ENCODE measurements around the gene A3GALT2. TPM values are rescaled to one million over a fixed set of nuclear protein-coding genes. Genes with fewer than 3 reads are reported as not detected.

The A3GALT2 gene
- total and polyA plus RNA-seq, 2 donors (not counting 1 experiment from before 2014, with no cell fraction given) = not detected

DNA sequence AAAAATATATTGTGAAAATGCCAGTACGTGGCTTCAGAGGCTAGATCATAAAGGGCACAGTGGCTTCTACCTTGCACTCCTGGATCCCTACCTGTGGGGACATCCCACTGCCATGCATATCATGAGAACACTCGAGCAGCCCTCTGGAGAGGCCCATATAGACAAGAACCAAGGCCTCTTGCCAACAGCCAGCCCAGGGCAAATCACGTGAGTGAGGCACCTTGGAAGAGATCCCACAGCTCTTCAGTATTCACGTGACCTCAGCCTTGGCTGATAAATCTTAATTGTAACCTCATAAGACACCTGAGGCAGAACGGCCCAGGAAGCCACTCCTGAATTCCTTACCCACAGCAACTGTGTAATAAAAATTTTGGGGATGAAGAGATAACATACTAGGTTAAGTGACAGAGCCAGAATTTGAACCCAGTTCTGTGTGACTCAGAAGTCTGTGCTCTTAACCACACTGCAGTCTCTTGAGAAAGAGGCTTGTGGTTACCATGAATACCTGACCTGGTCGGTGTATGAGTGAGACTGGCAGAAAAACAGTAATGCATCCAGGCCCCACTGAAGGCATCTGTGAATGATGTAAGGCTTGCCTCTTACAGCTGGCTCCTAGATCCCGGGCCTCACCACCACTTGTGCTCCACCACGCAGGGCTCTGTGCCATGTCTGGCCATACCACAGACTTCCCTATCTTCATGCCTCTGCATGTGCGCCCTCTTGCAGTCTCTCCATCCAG lies 6.9 kb upstream of the A3GALT2 start:
- Histone ChIP-seq H3K4me1 (ENCODE audit: control insufficient read depth in 2 of 2, insufficient read depth in 2 of 2, low read length in 2 of 2) (peaks cover 0 to 7% of the 10 kb centered on the region in 2 donors), H3K4me3 (ENCODE audit: control extremely low read depth in 1 of 5, extremely low read depth in 1 of 5, insufficient read depth in 1 of 5, low read depth in 2 of 5, low read length in 4 of 5) (no peak overlapping the region), H3K36me3 (replicated peaks in 1 of 2; ENCODE audit: control extremely low read depth in 1 of 2, control insufficient read depth in 1 of 2, extremely low read depth in 1 of 2, insufficient read depth in 2 of 2, low read length in 1 of 2) (peaks cover 8 to 90% of the 10 kb centered on the region in 2 experiments), H3K79me2 (ENCODE audit: control insufficient read depth, insufficient read depth, low read length) (no peaks in the 10 kb centered on the region), H3K9me3 (ENCODE audit: control extremely low read depth in 1 of 3, control insufficient read depth in 2 of 3, insufficient read depth in 1 of 3, low read length in 2 of 3) (no peaks in the 10 kb centered on the region), H3K9ac (ENCODE audit: low read length) (no peak overlapping the region), H3K27ac (ENCODE audit: low read length in 2 of 2) (no peak overlapping the region), H4K20me1 (ENCODE audit: control insufficient read depth, insufficient read depth, low read length, poor library complexity, severe bottlenecking) (peaks cover 17% of the 10 kb centered on the region), H2AFZ (ENCODE audit: insufficient read depth, low read depth, low read length, poor library complexity, severe bottlenecking) (no peak overlapping the region), H3K4me2 (replicated peaks; ENCODE audit: low read depth, low read length, poor library complexity, severe bottlenecking) (no peak overlapping the region), H3K27me3 (replicated peaks in 1 of 4; ENCODE audit: control extremely low read depth in 1 of 4, control insufficient read depth in 3 of 4, insufficient read depth in 4 of 4, low read length in 3 of 4) (no peaks in the 10 kb centered on the region)
- no peak for ATAC-seq (ENCODE audit: low read depth)
- POLR2A ChIA-PET = no interaction called here
- H3K27me3 Mint-ChIP-seq = no peaks in the 10 kb centered on the region
- peaks cover 2% of the 10 kb centered on the region for H3K4me1 Mint-ChIP-seq
- no peak for TF ChIP-seq EZH2 (IDR thresholded peaks at IDR 0.05; ENCODE audit: borderline replicate concordance, insufficient read depth, low read depth, low read length, poor library complexity, severe bottlenecking)
- TF ChIP-seq, protein P1, sequence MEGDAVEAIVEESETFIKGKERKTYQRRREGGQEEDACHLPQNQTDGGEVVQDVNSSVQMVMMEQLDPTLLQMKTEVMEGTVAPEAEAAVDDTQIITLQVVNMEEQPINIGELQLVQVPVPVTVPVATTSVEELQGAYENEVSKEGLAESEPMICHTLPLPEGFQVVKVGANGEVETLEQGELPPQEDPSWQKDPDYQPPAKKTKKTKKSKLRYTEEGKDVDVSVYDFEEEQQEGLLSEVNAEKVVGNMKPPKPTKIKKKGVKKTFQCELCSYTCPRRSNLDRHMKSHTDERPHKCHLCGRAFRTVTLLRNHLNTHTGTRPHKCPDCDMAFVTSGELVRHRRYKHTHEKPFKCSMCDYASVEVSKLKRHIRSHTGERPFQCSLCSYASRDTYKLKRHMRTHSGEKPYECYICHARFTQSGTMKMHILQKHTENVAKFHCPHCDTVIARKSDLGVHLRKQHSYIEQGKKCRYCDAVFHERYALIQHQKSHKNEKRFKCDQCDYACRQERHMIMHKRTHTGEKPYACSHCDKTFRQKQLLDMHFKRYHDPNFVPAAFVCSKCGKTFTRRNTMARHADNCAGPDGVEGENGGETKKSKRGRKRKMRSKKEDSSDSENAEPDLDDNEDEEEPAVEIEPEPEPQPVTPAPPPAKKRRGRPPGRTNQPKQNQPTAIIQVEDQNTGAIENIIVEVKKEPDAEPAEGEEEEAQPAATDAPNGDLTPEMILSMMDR (IDR thresholded peaks at IDR 0.05) = no peak
- intact Hi-C loops (cut with micrococcal nuclease) = no loop called here
- H3K9me3 Mint-ChIP-seq (ENCODE audit: insufficient read depth) = no peaks in the 10 kb centered on the region
- 89% methylated on average over 6 of the region's 9 CpGs for WGBS (ENCODE audit: insufficient coverage)
- H3K27ac Mint-ChIP-seq = no peak overlapping the region
- DNase-seq = no peak
- CTCF ChIA-PET = no interaction called here
- no peak overlapping the region for H3K4me3 Mint-ChIP-seq

DNA sequence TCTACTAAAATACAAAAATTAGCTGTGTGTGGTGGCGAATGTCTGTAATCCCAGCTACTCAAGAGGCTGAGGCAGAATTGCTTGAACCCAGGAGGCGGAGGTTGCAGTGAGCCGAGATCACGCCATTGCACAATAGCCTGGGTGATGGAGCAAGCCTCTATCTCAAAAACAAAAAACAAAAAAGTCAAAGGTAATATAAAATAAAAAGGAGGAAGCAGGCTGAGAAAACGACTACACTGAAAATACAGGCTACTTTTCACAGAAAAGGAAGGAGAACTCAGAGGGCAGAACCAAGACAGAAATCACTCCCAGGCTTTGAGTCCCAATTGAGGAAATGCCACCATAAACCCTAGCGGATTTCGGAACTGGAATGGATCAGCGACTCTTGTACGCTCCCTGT lies 5.9 kb upstream of the A3GALT2 start:
- Histone ChIP-seq H2AFZ (ENCODE audit: insufficient read depth, low read depth, low read length, poor library complexity, severe bottlenecking) (no peak overlapping the region), H4K20me1 (ENCODE audit: control insufficient read depth, insufficient read depth, low read length, poor library complexity, severe bottlenecking) (peaks cover 7% of the 10 kb centered on the region), H3K27me3 (replicated peaks in 1 of 4; ENCODE audit: control extremely low read depth in 1 of 4, control insufficient read depth in 3 of 4, insufficient read depth in 4 of 4, low read length in 3 of 4) (no peaks in the 10 kb centered on the region), H3K4me3 (ENCODE audit: control extremely low read depth in 1 of 5, extremely low read depth in 1 of 5, insufficient read depth in 1 of 5, low read depth in 2 of 5, low read length in 4 of 5) (no peak overlapping the region), H3K9ac (ENCODE audit: low read length) (no peak overlapping the region), H3K9me3 (ENCODE audit: control extremely low read depth in 1 of 3, control insufficient read depth in 2 of 3, insufficient read depth in 1 of 3, low read length in 2 of 3) (no peaks in the 10 kb centered on the region), H3K27ac (ENCODE audit: low read length in 2 of 2) (no peak overlapping the region), H3K4me1 (ENCODE audit: control insufficient read depth in 2 of 2, insufficient read depth in 2 of 2, low read length in 2 of 2) (peaks cover 0 to 4% of the 10 kb centered on the region in 2 donors), H3K79me2 (ENCODE audit: control insufficient read depth, insufficient read depth, low read length) (no peaks in the 10 kb centered on the region), H3K36me3 (replicated peaks in 1 of 2; ENCODE audit: control extremely low read depth in 1 of 2, control insufficient read depth in 1 of 2, extremely low read depth in 1 of 2, insufficient read depth in 2 of 2, low read length in 1 of 2) (peaks cover 8 to 82% of the 10 kb centered on the region in 2 experiments), H3K4me2 (replicated peaks; ENCODE audit: low read depth, low read length, poor library complexity, severe bottlenecking) (no peak overlapping the region)
- H3K4me3 Mint-ChIP-seq = no peak overlapping the region
- intact Hi-C loops (cut with micrococcal nuclease) = no loop called here
- WGBS (ENCODE audit: insufficient coverage) = 100% methylated on average over 2 of the region's 9 CpGs
- H3K27me3 Mint-ChIP-seq = no peaks in the 10 kb centered on the region
- DNase-seq (no peak), ATAC-seq (ENCODE audit: low read depth) (no peak)
- no peak for TF ChIP-seq EZH2 (IDR thresholded peaks at IDR 0.05; ENCODE audit: borderline replicate concordance, insufficient read depth, low read depth, low read length, poor library complexity, severe bottlenecking)
- TF ChIP-seq, protein P1 (IDR thresholded peaks at IDR 0.05) = no peak
- H3K27ac Mint-ChIP-seq = no peak overlapping the region
- CTCF ChIA-PET = no interaction called here
- no peaks in the 10 kb centered on the region for H3K9me3 Mint-ChIP-seq (ENCODE audit: insufficient read depth)
- POLR2A ChIA-PET = no interaction called here
- no peaks in the 10 kb centered on the region for H3K4me1 Mint-ChIP-seq
